IMR-90 (cell line): Measurements from ENCODE around the gene ARHGAP31. TPM values are rescaled to one million over a fixed set of nuclear protein-coding genes. Genes with fewer than 3 reads are reported as not detected.

Source experiments
- ATAC-seq: fragments of 200-7000 bp; cut with Tn5 transposase; 2 replicates; pipeline ENCODE4 v1.9.1; 2020; ENCODE audit warnings: low read depth, mild to moderate bottlenecking, moderate library complexity
- BruUV-seq: library from RNA; stranded (reverse); fragments of 400-500 nt; replicated peaks from 2 replicates; lab custom pipeline; 2021; lab: Mats Ljungman, UMichigan
- CTCF ChIA-PET: fragments of 300-600 bp; formaldehyde crosslinking; extraction: SDS; loops from one replicate; lab custom pipeline; 2021; ENCODE audit warnings: antibody characterized with exemption; lab: Yijun Ruan, JAX
- POLR2A ChIA-PET: fragments of 300-600 bp; sonication (Branson Sonifier 250); formaldehyde crosslinking; loops from one replicate; lab custom pipeline; 2022; ENCODE audit warnings: antibody characterized with exemption; ENCODE audit not compliant: unreplicated experiment; lab: Charles Lee
- DNase-seq: peaks from one replicate; pipeline ENCODE4 v3.0.0; 2013
- H2AFZ ChIP-seq: replicated peaks from 2 replicates; pipeline ENCODE3; 2013; ENCODE audit warnings: low read length, mild to moderate bottlenecking; ENCODE audit not compliant: poor library complexity
- H2AK5ac ChIP-seq: 2 replicates; pipeline ENCODE4 v1.6.1; 2013; ENCODE audit warnings: low read depth, low read length, inconsistent platforms
- H2AK9ac ChIP-seq: replicated peaks from 2 replicates; pipeline ENCODE3; 2013; ENCODE audit warnings: mild to moderate bottlenecking, low read depth, low read length, moderate library complexity; ENCODE audit not compliant: poor library complexity
- H2BK120ac ChIP-seq: 2 replicates; pipeline ENCODE4 v1.6.1; 2013; ENCODE audit warnings: low read depth, low read length, inconsistent platforms
- H2BK15ac ChIP-seq: 3 replicates; pipeline ENCODE4 v1.6.1; 2013; ENCODE audit warnings: low read depth, low read length, inconsistent platforms
- H2BK20ac ChIP-seq: 2 replicates; pipeline ENCODE4 v1.6.1; 2013; ENCODE audit warnings: low read depth, mild to moderate bottlenecking, inconsistent platforms, low read length, moderate library complexity
- H2BK5ac ChIP-seq: 2 replicates; pipeline ENCODE4 v1.6.1; 2013; ENCODE audit warnings: mild to moderate bottlenecking, low read depth, low read length, inconsistent platforms; ENCODE audit not compliant: poor library complexity, severe bottlenecking
- H3K14ac ChIP-seq: replicated peaks from 2 replicates; pipeline ENCODE4 v1.6.1; 2013; ENCODE audit warnings: low read depth, low read length, inconsistent platforms
- H3K18ac ChIP-seq: 2 replicates; pipeline ENCODE4 v1.6.1; 2013; ENCODE audit warnings: low read depth, low read length, control low read depth
- H3K23ac ChIP-seq: 2 replicates; pipeline ENCODE4 v1.6.1; 2013; ENCODE audit warnings: low read depth, low read length, inconsistent platforms
- H3K27ac ChIP-seq: 2 replicates; pipeline ENCODE4 v1.5.1; 2013; ENCODE audit warnings: mild to moderate bottlenecking, control low read depth, low read length; ENCODE audit not compliant: insufficient read depth
- H3K27me3 ChIP-seq: 2 replicates; pipeline ENCODE4 v1.6.1; 2013; ENCODE audit warnings: low read length; ENCODE audit not compliant: control insufficient read depth, insufficient read depth
- H3K36me3 ChIP-seq: 2 replicates; pipeline ENCODE4 v1.6.1; 2013; ENCODE audit warnings: low read length, mixed read lengths; ENCODE audit not compliant: control insufficient read depth, insufficient read depth
- H3K4ac ChIP-seq: 2 replicates; pipeline ENCODE4 v1.6.1; 2013; ENCODE audit warnings: low read depth, low read length, inconsistent platforms
- H3K4me1 ChIP-seq: 2 replicates; pipeline ENCODE4 v1.6.1; 2013; ENCODE audit warnings: low read length, mixed read lengths; ENCODE audit not compliant: control insufficient read depth, insufficient read depth
- H3K4me2 ChIP-seq: 2 replicates; pipeline ENCODE4 v1.6.1; 2013; ENCODE audit warnings: low read depth, mild to moderate bottlenecking, control low read depth, low read length, moderate library complexity
- H3K4me3 ChIP-seq: 2 replicates; pipeline ENCODE4 v1.5.1; 2013; ENCODE audit warnings: low read depth, mild to moderate bottlenecking, control low read depth, low read length, moderate library complexity; ENCODE audit not compliant: insufficient read depth
- H3K56ac ChIP-seq: 2 replicates; pipeline ENCODE4 v1.6.1; 2013; ENCODE audit warnings: low read length, inconsistent platforms; ENCODE audit not compliant: insufficient read depth; ENCODE audit errors: extremely low read depth
- H3K79me1 ChIP-seq, 2 experiments: 2 replicates each; pipeline ENCODE4 v1.6.1; 2013; ENCODE audit warnings: low read length in 2 of 2, inconsistent platforms in 1 of 2, low read depth in 1 of 2
- H3K9ac ChIP-seq: 2 replicates; pipeline ENCODE4 v1.6.1; 2013; ENCODE audit warnings: low read depth, low read length, control low read depth
- H3K9me1 ChIP-seq: 2 replicates; pipeline ENCODE4 v1.6.1; 2013; ENCODE audit warnings: low read length, inconsistent platforms; ENCODE audit not compliant: insufficient read depth
- H3K9me3 ChIP-seq: 2 replicates; pipeline ENCODE4 v1.6.1; 2013; ENCODE audit warnings: low read length; ENCODE audit not compliant: control insufficient read depth, insufficient read depth
- H4K20me1 ChIP-seq: 2 replicates; pipeline ENCODE4 v1.6.1; 2013; ENCODE audit warnings: low read length, inconsistent platforms; ENCODE audit not compliant: insufficient read depth
- H4K5ac ChIP-seq: 2 replicates; pipeline ENCODE4 v1.6.1; 2013; ENCODE audit warnings: mild to moderate bottlenecking, low read depth, low read length, control low read depth
- H4K8ac ChIP-seq, 2 experiments: 2 replicates each; pipeline ENCODE4 v1.6.1; 2013; ENCODE audit warnings: low read depth in 2 of 2, low read length in 2 of 2, control low read depth in 1 of 2, inconsistent platforms in 1 of 2
- H4K91ac ChIP-seq: 2 replicates; pipeline ENCODE4 v1.6.1; 2013; ENCODE audit warnings: low read depth, low read length, inconsistent platforms; ENCODE audit not compliant: insufficient read depth
- NFE2L2 ChIP-seq: fragments of 150-350 bp; IDR thresholded peaks from 2 replicates; pipeline ENCODE4 v1.6.1; 2016; ENCODE audit warnings: low read depth, mild to moderate bottlenecking, low read length
- WGBS, 2 experiments: methylation state at CpG; one replicate each; pipeline versions ENCODE4 v1.1.5 to v1.1.7; 2013; ENCODE audit warnings: missing lambda C conversion rate in 2 of 2; ENCODE audit not compliant: insufficient read length in 1 of 2; ENCODE audit errors: extremely low coverage in 2 of 2; 5-methylcytosine and 5-hydroxymethylcytosine counted together
- dilution Hi-C: fragments of 300-500 bp; cut with HindIII; formaldehyde crosslinking; loops from one replicate; pipeline ENCODE4 v1.14.3; 2018; ENCODE audit warnings: low sequenced_read_pairs; ENCODE audit not compliant: unreplicated experiment
- in situ Hi-C: fragments of 300-500 bp; cut with MboI; formaldehyde crosslinking; loops from 3 replicates; pipeline ENCODE4 v1.14.3; 2019; ENCODE audit warnings: low sequenced_read_pairs, inconsistent platforms, mixed read lengths
- intact Hi-C: fragments of 100-400 bp; cut with micrococcal nuclease; formaldehyde crosslinking; loops from 2 replicates; pipeline ENCODE4 v1.10.0; 2022
- polyA plus RNA-seq, 3 experiments: library from polyadenylated mRNA; depleted of rRNA; stranded (reverse); fragments of >200 nt; gene quantifications; 2 replicates each; pipeline ENCODE4 v1.2.3, GENCODE V29; 2012; ENCODE audit warnings: low replicate concordance in 1 of 3
- total RNA-seq: library from RNA; depleted of rRNA; stranded (reverse); fragments of >200 nt; gene quantifications from 2 replicates; pipeline ENCODE4 v1.2.3, GENCODE V29; 2012

ARHGAP31 gene
- total and polyA plus RNA-seq, 2 of the 4 experiments (the other 2 are of a cell fraction): 6.6 to 7.7 TPM

GRCh38 chr3:119329551-119329950 is 35.4 kb downstream of the ARHGAP31 start:
- in situ Hi-C loops: no loop called here
- intact Hi-C loops: no loop called here
- Histone ChIP-seq H3K36me3 (no peaks in the 10 kb centered on the region), H3K4me3 (no peak overlapping the region), H2BK5ac (no peak overlapping the region), H4K91ac (no peak overlapping the region), H2BK15ac (no peak overlapping the region; the same call in 2 of the 3 replicates), H3K9me1 (peaks cover 13% of the 10 kb centered on the region; the same call in 1 of the 2 replicates), H4K5ac (peak overlapping the region; percentile 4; the same call in 1 of the 2 replicates), H3K4ac (0 out of 2 replicates have a peak overlapping the region, but pooled peaks have one; percentile 36), H3K23ac (peak overlapping the region; percentile 65; the same call in 1 of the 2 replicates), H2AK9ac (no peak overlapping the region), H3K27me3 (no peaks in the 10 kb centered on the region), H3K9me3 (no peaks in the 10 kb centered on the region), H3K56ac (no peak overlapping the region), H3K9ac (no peak overlapping the region), H3K14ac (0 out of 2 replicates have a peak overlapping the region, but pooled peaks have one; percentile 52), H3K4me1 (peaks cover 10% of the 10 kb centered on the region), H2BK120ac (no peak overlapping the region), H2AFZ (no peak overlapping the region), H2AK5ac (peak overlapping the region; percentile 48; the same call in 1 of the 2 replicates), H3K4me2 (peak overlapping the region; percentile 1; the same call in 1 of the 2 replicates), H3K18ac (no peak overlapping the region; the same call in 1 of the 2 replicates), H3K79me1 (peaks cover 3 to 42% of the 10 kb centered on the region in 2 experiments; a peak in 3 of 4 replicates), H3K27ac (no peak overlapping the region; the same call in 1 of the 2 replicates), H2BK20ac (0 out of 2 replicates have a peak overlapping the region, but pooled peaks have one; percentile 5), H4K8ac (no peak overlapping the region), H4K20me1 (no peaks in the 10 kb centered on the region)
- ATAC-seq: peak; percentile 60; the same call in 1 of the 2 replicates
- 60% methylated on average over 1 of the region's 7 CpGs; no CpG with 5 or more reads in 1 of the 2 experiments for WGBS, 2 experiments
- BruUV-seq: no TSS peak
- DNase-seq: peak; percentile 43
- CTCF ChIA-PET: interaction anchor here (0.5 to 1.4 kb wide), 2 partner anchors 11 to 23 kb away, joined by 3 read pairs; no protein-coding TSS in a partner anchor
- no peak for TF ChIP-seq NFE2L2
- POLR2A ChIA-PET: no interaction called here
- dilution Hi-C loops: no loop called here
